PC-9 (cell line): ENCODE measurements around the gene SP3.

Experiments used
- CTCF ChIP-seq: fragments of 200-600 bp; sonication (generic); conservative IDR thresholded peaks from 2 replicates; pipeline ENCODE4 v1.6.1; 2017; ENCODE audit warnings: mixed run types, antibody characterized with exemption, mild to moderate bottlenecking, moderate library complexity
- EZH2 ChIP-seq: fragments of 200-600 bp; sonication (generic); IDR thresholded peaks from 2 replicates; pipeline ENCODE4 v1.8.0; 2017; ENCODE audit warnings: antibody characterized with exemption, low read depth

- TF ChIP-seq CTCF (no peak), EZH2 (no peak)
These were observed 29.9 kb downstream of the SP3 start for GRCh38 chr2:173935305-173935704.
